OCI-LY1 (cell line): ENCODE results near the gene SMIM34.

Source experiments
- H2AFZ ChIP-seq: fragments of 200-600 bp; sonication (generic), shearing (Covaris generic); 2 replicates; pipeline ENCODE4 v1.6.0; 2014; ENCODE audit warnings: antibody characterized with exemption, mild to moderate bottlenecking, low read length
- H3F3A ChIP-seq: fragments of 200-600 bp; sonication (generic), shearing (Covaris generic); 2 replicates; pipeline ENCODE4 v1.6.0; 2014; ENCODE audit warnings: mild to moderate bottlenecking, antibody characterized with exemption, low read length, moderate library complexity; ENCODE audit not compliant: insufficient read depth
- H3K27ac ChIP-seq: fragments of 200-600 bp; sonication (generic); 2 replicates; pipeline ENCODE4 v1.5.1; 2014; ENCODE audit warnings: low read length, mixed run types, mild to moderate bottlenecking, low read depth; ENCODE audit not compliant: poor library complexity, severe bottlenecking
- H3K27me3 ChIP-seq: fragments of 200-600 bp; sonication (generic); 2 replicates; pipeline ENCODE4 v1.6.0; 2014; ENCODE audit warnings: antibody characterized with exemption, mild to moderate bottlenecking, low read length, moderate library complexity; ENCODE audit not compliant: insufficient read depth
- H3K36me3 ChIP-seq: fragments of 200-600 bp; sonication (generic); 2 replicates; pipeline ENCODE4 v1.6.1; 2014; ENCODE audit warnings: mild to moderate bottlenecking, antibody characterized with exemption, low read length, moderate library complexity, mixed read lengths; ENCODE audit not compliant: insufficient read depth
- H3K4me1 ChIP-seq: fragments of 200-600 bp; sonication (generic); 2 replicates; pipeline ENCODE4 v1.5.1; 2014; ENCODE audit warnings: mild to moderate bottlenecking, low read length, moderate library complexity; ENCODE audit not compliant: insufficient read depth, severe bottlenecking
- H3K4me2 ChIP-seq: fragments of 200-600 bp; sonication (generic), shearing (Covaris generic); 2 replicates; pipeline ENCODE4 v1.6.1; 2014; ENCODE audit warnings: low read length
- H3K4me3 ChIP-seq: fragments of 200-600 bp; sonication (generic); 2 replicates; pipeline ENCODE4 v1.5.1; 2014; ENCODE audit warnings: low read length, low read depth, mild to moderate bottlenecking, mixed read lengths; ENCODE audit not compliant: poor library complexity, severe bottlenecking
- H3K79me2 ChIP-seq: fragments of 200-600 bp; shearing (Covaris generic); 2 replicates; pipeline ENCODE4 v1.6.1; 2016; ENCODE audit warnings: mixed run types, low read length, mixed read lengths; ENCODE audit not compliant: insufficient read depth
- H3K9ac ChIP-seq: fragments of 200-600 bp; sonication (generic), shearing (Covaris generic); 2 replicates; pipeline ENCODE4 v1.6.1; 2014; ENCODE audit warnings: mild to moderate bottlenecking, low read length, mixed read lengths
- H3K9me2 ChIP-seq: fragments of 200-600 bp; sonication (generic), shearing (Covaris generic); 2 replicates; pipeline ENCODE4 v1.6.1; 2014; ENCODE audit warnings: low read depth, mild to moderate bottlenecking, low read length, mixed read lengths
- H3K9me3 ChIP-seq: fragments of 200-600 bp; shearing (Covaris generic); 2 replicates; pipeline ENCODE4 v1.6.1; 2014; ENCODE audit warnings: low read length, mixed read lengths
- H4K20me1 ChIP-seq: fragments of 200-600 bp; sonication (generic), shearing (Covaris generic); 2 replicates; pipeline ENCODE4 v1.6.0; 2016; ENCODE audit warnings: mild to moderate bottlenecking, low read length; ENCODE audit not compliant: insufficient read depth
- CTCF ChIP-seq: fragments of 200-600 bp; sonication (generic), shearing (Covaris generic); IDR thresholded peaks from 2 replicates; pipeline ENCODE4 v1.5.1; 2017; ENCODE audit warnings: mild to moderate bottlenecking, antibody characterized with exemption, low read length, moderate library complexity, mixed read lengths
- EZH2 ChIP-seq: fragments of 200-600 bp; sonication (generic), shearing (Covaris generic); IDR thresholded peaks from 2 replicates; pipeline ENCODE4 v1.8.0; 2017; ENCODE audit warnings: borderline replicate concordance, mixed run types, mild to moderate bottlenecking, antibody characterized with exemption, low read length, moderate library complexity, mixed read lengths

SMIM34 gene

GRCh38 chr21:34372321-34372720, 51.4 kb downstream of the SMIM34 start:
- H3K9ac ChIP-seq: no peak overlapping the region
- no peaks in the 10 kb centered on the region for H3K27me3 ChIP-seq
- no peak for TF ChIP-seq EZH2
- no peak for TF ChIP-seq CTCF
- H3K9me3 ChIP-seq: no peaks in the 10 kb centered on the region
- H3K79me2 ChIP-seq: no peaks in the 10 kb centered on the region
- H3K4me1 ChIP-seq: no peaks in the 10 kb centered on the region
- no peaks in the 10 kb centered on the region for H3K36me3 ChIP-seq
- H4K20me1 ChIP-seq: no peaks in the 10 kb centered on the region
- H3K9me2 ChIP-seq: no peaks in the 10 kb centered on the region
- no peak overlapping the region for H2AFZ ChIP-seq
- no peaks in the 10 kb centered on the region for H3F3A ChIP-seq
- no peak overlapping the region for H3K4me2 ChIP-seq
- no peak overlapping the region for H3K4me3 ChIP-seq
- no peak overlapping the region for H3K27ac ChIP-seq

- Histone ChIP-seq H3K79me2 (no peaks in the 10 kb centered on the region), H2AFZ (no peak overlapping the region), H3K36me3 (no peaks in the 10 kb centered on the region), H3K27me3 (no peaks in the 10 kb centered on the region), H4K20me1 (no peaks in the 10 kb centered on the region), H3K4me3 (no peak overlapping the region), H3F3A (no peaks in the 10 kb centered on the region), H3K4me1 (no peaks in the 10 kb centered on the region), H3K4me2 (no peak overlapping the region), H3K9me2 (no peaks in the 10 kb centered on the region), H3K9ac (no peak overlapping the region), H3K9me3 (no peaks in the 10 kb centered on the region), H3K27ac (no peak overlapping the region)
- TF ChIP-seq EZH2: no peak
- TF ChIP-seq CTCF: no peak
Measured at GRCh38 chr21:34369741-34370140, 54.0 kb downstream of the SMIM34 start.
